Activated T-cell treated with anti-CD3 and anti-CD28 coated beads, Interleukin-2, amount 50 U/mL, for 72 hours (primary cell): Measurements from ENCODE around the gene C13orf46. TPM values are rescaled to one million over a fixed set of nuclear protein-coding genes. Genes with fewer than 3 reads are reported as not detected.

Experiments
- ATAC-seq, 2 donors: fragments of 150-1000 bp; cut with Tn5 transposase; replicated peaks in 1 of 2; 2 replicates each; pipeline ENCODE4 v1.10.0; 2021; ENCODE audit warnings: moderate library complexity in 2 of 2, mild to moderate bottlenecking in 1 of 2
- DNase-seq, 2 donors: peaks; one replicate each; pipeline ENCODE4 v3.0.0; 2021 to 2022; ENCODE audit warnings: mixed read lengths in 1 of 2
- H3K27ac Mint-ChIP-seq: one replicate; pipeline ENCODE4 v1.8.0; 2022; ENCODE audit warnings: mild to moderate bottlenecking, moderate library complexity, mixed read lengths
- H3K27me3 Mint-ChIP-seq: one replicate; pipeline ENCODE4 v1.8.0; 2022; ENCODE audit warnings: low read depth, mixed read lengths
- H3K36me3 Mint-ChIP-seq, 2 donors: one replicate each; pipeline ENCODE4 v1.8.0; 2022; ENCODE audit warnings: mixed read lengths in 2 of 2, mild to moderate bottlenecking in 1 of 2; ENCODE audit not compliant: insufficient read depth in 2 of 2
- H3K4me1 Mint-ChIP-seq: one replicate; pipeline ENCODE4 v1.8.0; 2022; ENCODE audit warnings: low read depth, mixed read lengths
- H3K4me3 Mint-ChIP-seq, 2 donors: one replicate each; pipeline ENCODE4 v1.8.0; 2022; ENCODE audit warnings: mild to moderate bottlenecking in 2 of 2, mixed read lengths in 2 of 2, moderate library complexity in 2 of 2
- H3K9me3 Mint-ChIP-seq, 2 donors: one replicate each; pipeline ENCODE4 v1.8.0; 2022; ENCODE audit warnings: mixed read lengths in 2 of 2
- total RNA-seq, 2 donors: library from RNA; stranded (reverse); gene quantifications; one replicate each; pipeline ENCODE4 v1.2.3, GENCODE V29; 2022

Gene C13orf46
- total RNA-seq, 2 donors from 2014 or later = 4.6 to 6.9 TPM

GRCh38 chr13:114004420-114005205, 30.7 kb upstream of the C13orf46 start:
- H3K4me3 Mint-ChIP-seq = no peak overlapping the region
- no peak overlapping the region for H3K27ac Mint-ChIP-seq
- H3K9me3 Mint-ChIP-seq = no peaks in the 10 kb centered on the region
- peaks cover 0 to 1% of the 10 kb centered on the region in 2 donors for H3K36me3 Mint-ChIP-seq
- H3K4me1 Mint-ChIP-seq = no peaks in the 10 kb centered on the region
- no peaks in the 10 kb centered on the region for H3K27me3 Mint-ChIP-seq
- DNase-seq (no peak), ATAC-seq (no peak)

- DNase-seq = no peak
- ATAC-seq = no peak
- Mint-ChIP-seq H3K27ac (no peak overlapping the region), H3K36me3 (no peaks in the 10 kb centered on the region), H3K4me1 (no peaks in the 10 kb centered on the region), H3K4me3 (no peak overlapping the region), H3K9me3 (no peaks in the 10 kb centered on the region), H3K27me3 (no peaks in the 10 kb centered on the region)
These were observed 29.0 kb upstream of the C13orf46 start for GRCh38 chr13:114002771-114003321.

DNA sequence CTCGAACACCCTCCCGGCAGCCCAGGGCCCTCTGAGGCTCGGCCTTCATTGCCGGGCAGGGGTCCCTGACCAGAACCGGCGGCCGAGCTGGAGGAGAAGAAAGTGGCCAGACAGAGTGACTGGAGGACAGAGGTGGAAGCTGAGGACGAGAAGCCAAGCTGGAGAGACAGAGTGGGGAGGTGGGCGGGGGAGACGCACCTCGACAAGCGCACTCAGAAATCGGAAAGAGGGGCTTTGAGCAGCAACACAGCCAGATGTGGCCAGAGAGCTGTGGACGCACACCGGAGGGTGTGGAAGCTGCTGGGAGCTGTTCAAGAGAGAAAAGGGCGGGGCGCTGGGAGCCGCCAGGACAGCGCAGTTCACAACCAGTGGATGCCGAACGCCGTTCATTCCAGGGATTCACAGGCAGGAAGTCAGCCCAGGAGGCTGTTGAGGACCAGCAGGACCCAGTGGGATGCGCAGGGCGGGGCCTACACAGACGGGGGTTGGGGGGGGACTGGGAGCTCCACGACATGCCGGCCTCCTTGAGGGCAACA, 28.2 kb upstream of the C13orf46 start:
- Mint-ChIP-seq H3K36me3 (no peaks in the 10 kb centered on the region), H3K4me3 (no peak overlapping the region), H3K27me3 (no peaks in the 10 kb centered on the region), H3K4me1 (peaks cover 4% of the 10 kb centered on the region), H3K27ac (no peak overlapping the region), H3K9me3 (no peaks in the 10 kb centered on the region)
- ATAC-seq (no peak), DNase-seq (no peak)

GRCh38 chr13:114001331-114002008, 27.6 kb upstream of the C13orf46 start:
- no peaks in the 10 kb centered on the region for H3K36me3 Mint-ChIP-seq

GRCh38 chr13:114000151-114001040, 26.5 kb upstream of the C13orf46 start:
- no peaks in the 10 kb centered on the region for H3K27me3 Mint-ChIP-seq
- H3K4me3 Mint-ChIP-seq = no peak overlapping the region
- H3K36me3 Mint-ChIP-seq = no peaks in the 10 kb centered on the region
- H3K9me3 Mint-ChIP-seq = no peaks in the 10 kb centered on the region
- no peak for DNase-seq
- no peak for ATAC-seq
- H3K4me1 Mint-ChIP-seq = peaks cover 5% of the 10 kb centered on the region
- no peak overlapping the region for H3K27ac Mint-ChIP-seq

More at GRCh38 chr13:114001331-114002008, 27.6 kb upstream of the C13orf46 start:
- DNase-seq (no peak), ATAC-seq (no peak)
- H3K4me1 Mint-ChIP-seq = peaks cover 5% of the 10 kb centered on the region
- H3K4me3 Mint-ChIP-seq = no peak overlapping the region
- no peaks in the 10 kb centered on the region for H3K9me3 Mint-ChIP-seq
- no peaks in the 10 kb centered on the region for H3K27me3 Mint-ChIP-seq
- no peak overlapping the region for H3K27ac Mint-ChIP-seq

DNA sequence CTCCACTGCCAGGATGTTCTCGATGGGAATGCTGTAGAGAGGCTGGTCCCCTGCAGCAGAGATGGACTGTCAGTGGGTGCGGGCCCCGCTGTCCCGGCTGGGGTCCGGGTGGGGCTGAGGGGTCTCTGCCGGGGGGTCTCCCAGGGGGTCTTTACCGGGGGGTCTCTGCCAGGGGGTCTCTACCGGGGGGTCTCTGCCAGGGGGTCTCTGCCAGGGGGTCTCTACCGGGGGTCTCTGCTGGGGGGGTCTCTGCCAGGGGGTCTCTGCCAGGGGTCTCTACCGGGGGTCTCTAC, 25.7 kb upstream of the C13orf46 start:
- no peaks in the 10 kb centered on the region for H3K9me3 Mint-ChIP-seq
- ATAC-seq (no peak), DNase-seq (no peak)
- H3K27me3 Mint-ChIP-seq = no peaks in the 10 kb centered on the region
- H3K4me3 Mint-ChIP-seq = no peak overlapping the region
- H3K36me3 Mint-ChIP-seq = no peaks in the 10 kb centered on the region
- peaks cover 5% of the 10 kb centered on the region for H3K4me1 Mint-ChIP-seq
- no peak overlapping the region for H3K27ac Mint-ChIP-seq

GRCh38 chr13:113998781-113999617, 25.1 kb upstream of the C13orf46 start:
- Mint-ChIP-seq H3K27me3 (no peaks in the 10 kb centered on the region), H3K4me3 (no peak overlapping the region), H3K36me3 (peaks cover 0 to 2% of the 10 kb centered on the region in 2 donors), H3K9me3 (no peaks in the 10 kb centered on the region), H3K4me1 (peaks cover 9% of the 10 kb centered on the region), H3K27ac (peak overlapping the region; percentile 4)
- no peak for DNase-seq
- no peak for ATAC-seq

DNA sequence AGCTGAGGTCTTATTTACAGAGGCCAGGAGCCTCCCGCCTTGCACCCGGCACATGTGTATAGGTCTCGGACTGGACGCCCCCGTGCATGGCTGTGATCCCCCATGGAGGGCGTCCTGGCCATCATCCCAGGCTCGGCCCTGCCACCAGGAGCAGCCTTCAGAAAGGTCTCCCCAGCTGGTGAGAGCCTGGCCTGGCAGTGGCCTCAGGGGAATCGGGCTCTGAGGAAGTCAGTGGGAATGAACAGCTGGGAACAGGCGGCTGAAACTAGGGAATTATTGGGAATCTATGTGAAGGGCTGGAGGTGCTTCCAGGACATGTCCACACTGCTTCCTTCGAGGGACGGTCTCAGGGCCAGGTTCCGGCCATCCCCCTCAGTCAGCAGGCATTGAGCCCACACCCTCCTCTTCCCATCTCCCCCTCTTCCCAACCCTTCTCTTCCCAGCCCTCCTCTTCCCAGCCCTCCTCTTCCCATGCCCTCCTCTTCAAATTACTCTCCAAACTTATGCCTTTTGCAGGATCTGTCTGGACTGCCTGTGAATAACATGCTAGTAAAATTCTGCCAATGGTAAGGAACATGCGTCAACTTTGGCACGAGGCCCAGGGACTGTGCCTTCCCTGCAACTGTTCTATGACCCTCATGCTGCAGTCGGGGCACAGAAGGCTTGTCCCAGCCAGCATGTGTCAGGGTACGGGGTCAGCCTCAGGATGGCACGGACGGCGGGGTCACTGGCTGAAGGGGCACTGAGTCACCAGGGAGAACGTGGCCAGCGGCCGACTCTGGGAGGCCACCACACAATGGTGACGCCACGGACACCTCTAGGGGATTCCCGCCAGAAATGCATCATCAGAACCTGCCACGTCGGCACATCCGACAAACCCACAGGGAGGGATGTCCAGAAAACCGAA, 24.2 kb upstream of the C13orf46 start:
- H3K27ac Mint-ChIP-seq = no peak overlapping the region
- peaks cover 10% of the 10 kb centered on the region for H3K4me1 Mint-ChIP-seq
- DNase-seq (no peak), ATAC-seq (peak in 1 of 2 donors; percentile 31)
- no peak overlapping the region for H3K4me3 Mint-ChIP-seq
- H3K9me3 Mint-ChIP-seq = no peaks in the 10 kb centered on the region
- no peaks in the 10 kb centered on the region for H3K27me3 Mint-ChIP-seq
- peaks cover 0 to 2% of the 10 kb centered on the region in 2 donors for H3K36me3 Mint-ChIP-seq

DNA sequence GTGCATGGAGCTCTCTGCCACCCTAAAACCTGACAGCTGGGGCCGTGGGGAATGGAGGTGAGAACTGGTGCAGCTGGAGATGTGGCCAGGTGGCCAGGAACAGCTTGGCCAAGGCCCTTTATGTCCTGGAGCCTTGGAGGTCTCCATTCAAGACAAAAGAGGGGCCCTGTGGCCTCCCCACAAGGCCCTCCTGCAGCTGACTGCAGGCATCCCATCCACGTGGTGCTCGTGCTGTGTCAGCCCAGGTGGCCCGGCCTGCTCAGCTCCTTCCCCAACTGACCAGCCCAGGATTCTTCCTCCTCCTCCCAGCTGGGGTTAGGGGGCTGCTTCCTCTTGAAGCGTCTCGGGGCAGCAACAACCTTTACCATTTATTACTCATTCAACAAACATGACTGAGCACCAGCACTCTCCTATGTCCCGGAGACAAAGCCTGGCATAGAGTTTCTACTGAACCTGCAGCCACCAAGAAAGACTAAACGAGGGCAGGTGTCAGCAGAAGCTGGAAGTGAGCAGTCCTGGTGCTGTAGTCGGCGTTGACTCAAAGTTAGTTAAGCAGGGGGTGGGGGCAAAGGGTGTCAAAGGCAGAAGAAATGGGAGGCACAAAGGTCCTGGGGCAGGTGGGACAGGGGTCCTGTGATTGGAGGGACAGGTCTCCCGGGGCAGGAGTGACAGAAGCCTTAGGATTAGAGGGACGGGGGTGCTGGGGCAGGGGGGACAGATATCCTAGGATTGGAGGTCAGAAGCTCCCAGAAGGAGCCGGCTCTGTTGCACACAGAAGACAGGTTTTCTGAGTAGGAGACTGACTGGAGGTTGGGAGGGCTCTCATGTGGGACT, 23.3 kb upstream of the C13orf46 start:
- Mint-ChIP-seq H3K9me3 (no peaks in the 10 kb centered on the region), H3K4me1 (peaks cover 10% of the 10 kb centered on the region), H3K4me3 (no peak overlapping the region), H3K27ac (no peak overlapping the region), H3K27me3 (no peaks in the 10 kb centered on the region), H3K36me3 (peaks cover 0 to 4% of the 10 kb centered on the region in 2 donors)
- DNase-seq (no peak), ATAC-seq (peak in 1 of 2 donors; percentile 4)

GRCh38 chr13:113996081-113996911, 22.4 kb upstream of the C13orf46 start:
- no peak overlapping the region for H3K27ac Mint-ChIP-seq
- H3K27me3 Mint-ChIP-seq = no peaks in the 10 kb centered on the region
- DNase-seq (no peak), ATAC-seq (no peak)
- peaks cover 3 to 8% of the 10 kb centered on the region in 2 donors for H3K36me3 Mint-ChIP-seq
- no peak overlapping the region for H3K4me3 Mint-ChIP-seq
- no peaks in the 10 kb centered on the region for H3K9me3 Mint-ChIP-seq
- H3K4me1 Mint-ChIP-seq = peaks cover 10% of the 10 kb centered on the region
